HG02610 (cell line): ENCODE measurements around the gene OR5H6.
"Not testable (repeated sequence)": the region's sequence is repeated elsewhere in the genome, so short reads cannot be mapped to it uniquely, and the experiment has no call there.

Source experiments
- ATAC-seq: cut with Tn5 transposase; IDR thresholded peaks from one replicate; pipeline ENCODE4 v1.9.1; 2021; ENCODE audit warnings: mild to moderate bottlenecking, moderate library complexity; ENCODE audit not compliant: unreplicated experiment

OR5H6 gene

DNA sequence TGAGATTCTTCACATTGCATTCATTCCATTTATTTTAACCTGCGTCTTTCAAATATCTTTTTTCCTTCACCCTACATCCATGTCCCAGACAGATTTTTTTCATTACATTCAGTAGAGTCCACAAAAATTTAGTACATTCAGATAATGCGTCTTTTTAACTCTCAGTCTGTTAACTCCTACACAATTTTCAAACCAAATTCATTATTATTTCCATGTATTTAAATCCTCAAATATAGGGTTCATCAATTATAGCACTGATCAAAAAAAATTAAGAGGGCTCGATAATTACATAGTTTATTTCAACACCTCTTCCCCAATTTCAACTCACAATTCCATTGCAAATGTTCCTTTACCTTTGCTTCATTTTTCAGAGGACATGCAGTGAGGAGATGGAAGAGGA, at the start of gene OR5H6:
OR5H6 (plus strand) TSS at position 301 of the 400 bp plus-strand sequence; CDS start at position 390, 89 bp downstream.
- ATAC-seq: no peak

- ATAC-seq: no peak
These were observed 49.0 kb upstream of the OR5H6 start for GRCh38 chr3:98215051-98215450.

DNA sequence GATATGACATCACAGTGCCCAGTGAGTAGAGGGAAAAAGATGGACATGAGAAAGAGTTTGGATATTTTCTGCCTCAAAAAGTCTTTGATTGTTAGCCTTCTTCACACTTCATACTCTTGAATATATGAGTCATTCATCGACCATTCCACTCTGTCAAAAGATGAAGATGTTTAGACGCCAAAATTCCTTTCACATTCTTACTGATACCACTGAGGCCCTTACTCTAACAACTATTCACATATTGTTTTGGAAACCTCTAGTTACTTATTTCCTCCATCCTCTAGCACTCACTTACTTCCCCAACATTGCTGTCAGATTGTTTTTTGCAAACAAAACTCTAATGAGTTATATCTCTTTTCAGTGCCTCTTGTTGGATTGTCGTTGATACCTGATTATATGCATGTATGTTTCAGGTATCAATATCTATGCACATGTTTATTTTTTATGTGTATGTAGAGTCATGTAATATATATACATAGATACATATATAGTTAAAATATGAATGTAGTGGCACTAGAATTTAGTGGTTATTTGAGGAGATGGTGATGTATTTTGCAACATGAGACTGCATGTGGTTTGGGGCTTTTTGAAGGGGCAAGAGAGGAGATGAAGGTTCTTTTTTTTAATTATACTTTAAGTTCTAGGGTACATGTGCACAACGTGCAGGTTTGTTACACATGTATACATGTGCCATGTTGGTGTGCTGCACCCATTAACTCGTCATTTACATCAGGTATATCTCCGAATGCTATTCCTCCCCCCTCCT, 40.0 kb upstream of the OR5H6 start:
- no peak for ATAC-seq

DNA sequence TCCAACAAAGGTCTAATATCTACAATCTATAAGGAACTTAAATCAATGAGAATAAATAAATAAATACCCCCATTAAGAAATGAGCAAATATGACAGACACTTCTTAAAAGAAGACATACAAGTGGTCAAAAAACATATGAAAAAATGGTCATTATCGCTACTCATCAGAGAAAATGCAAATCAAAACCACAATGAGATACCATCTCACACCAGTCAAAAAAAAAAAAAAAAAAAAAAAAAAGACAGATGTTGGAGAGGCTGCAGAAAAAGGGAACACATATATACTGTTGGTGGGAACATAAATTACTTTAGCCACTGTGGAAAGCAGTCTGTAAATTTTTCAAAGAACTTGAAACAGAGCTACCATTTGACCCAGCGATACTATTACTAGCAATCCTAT, 31.6 kb upstream of the OR5H6 start:
- no peak for ATAC-seq

DNA sequence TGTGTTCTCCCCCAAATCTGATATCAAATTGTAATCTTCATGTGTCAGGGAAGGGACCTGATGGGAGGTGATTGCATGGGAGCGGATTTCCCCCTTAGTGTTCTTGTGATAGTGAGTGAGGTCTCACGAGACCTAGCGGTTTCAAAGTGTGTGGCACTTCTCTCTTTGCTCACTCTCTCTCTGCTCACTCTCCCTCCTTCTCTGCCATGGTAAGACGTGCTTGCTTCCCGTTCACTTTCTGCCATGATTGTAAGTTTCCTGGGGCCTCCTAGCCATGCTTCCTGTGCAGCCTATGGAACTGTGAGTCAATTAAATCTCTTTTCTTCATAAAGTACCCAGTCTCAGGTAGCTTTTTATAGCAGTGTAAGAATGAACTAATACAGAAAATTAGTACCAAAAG, 30.6 kb upstream of the OR5H6 start:
- no peak for ATAC-seq

- ATAC-seq: no peak
These were observed 23.9 kb upstream of the OR5H6 start for GRCh38 chr3:98240131-98240530.

- ATAC-seq: no peak
These were observed 21.9 kb upstream of the OR5H6 start for GRCh38 chr3:98242155-98242554.

DNA sequence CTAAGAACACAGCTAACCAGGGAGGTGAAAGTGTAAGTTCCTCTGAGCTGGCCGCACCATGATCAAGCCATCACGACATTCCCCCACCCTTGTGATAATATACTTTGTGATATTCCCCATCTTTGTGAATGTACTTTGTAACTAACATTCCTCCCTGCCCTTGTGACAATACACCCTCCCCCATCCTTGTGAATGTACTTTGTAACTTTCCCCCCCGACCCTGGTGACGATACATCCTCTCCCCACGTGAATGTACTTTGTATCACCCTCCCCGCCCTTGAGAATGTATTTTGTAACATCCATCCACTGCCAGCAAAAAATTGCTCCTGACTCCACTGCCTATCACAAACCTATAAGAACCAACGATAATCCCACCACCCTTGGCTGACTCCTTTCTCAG, 20.2 kb upstream of the OR5H6 start:
- no peak for ATAC-seq

DNA sequence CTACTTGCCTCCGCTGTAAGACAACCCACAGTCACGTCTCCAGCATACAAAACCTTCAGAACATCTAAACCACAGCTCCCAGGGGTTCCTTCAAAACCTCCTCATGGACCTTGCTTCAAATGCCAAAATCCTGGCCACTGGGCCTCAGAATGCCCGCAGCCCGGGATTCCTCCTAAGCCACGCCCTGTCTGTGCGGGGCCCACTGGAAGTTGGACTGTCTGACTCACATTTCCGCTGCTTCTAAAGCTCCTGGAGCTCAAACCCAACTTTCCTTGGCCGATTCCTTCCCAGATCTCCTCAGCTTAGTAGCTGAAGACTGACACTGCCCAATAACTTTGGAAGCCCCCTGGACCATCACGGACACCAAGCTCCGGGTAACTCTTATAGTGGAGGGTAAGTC, 17.9 kb upstream of the OR5H6 start:
- no peak for ATAC-seq

DNA sequence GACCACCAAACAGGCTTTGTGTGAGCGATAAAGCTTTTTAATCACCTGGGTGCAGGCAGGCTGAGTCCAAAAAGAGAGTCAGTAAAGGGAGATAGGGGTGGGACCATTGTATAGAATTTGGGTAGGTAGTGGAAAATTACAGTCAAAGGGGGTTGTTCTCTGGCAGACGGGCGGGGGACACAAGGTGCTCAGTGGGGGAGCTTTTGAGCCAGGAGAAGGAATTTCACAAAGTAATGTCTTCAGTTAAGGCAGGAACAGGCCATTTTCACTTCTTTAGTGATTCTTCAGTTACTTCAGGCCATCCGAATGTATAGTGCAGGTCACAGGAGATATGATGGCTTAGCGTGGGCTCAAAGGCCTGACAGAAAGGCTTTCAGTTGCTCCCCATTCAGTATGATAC, 8.0 kb upstream of the OR5H6 start:
- not testable (repeated sequence) for ATAC-seq

- ATAC-seq: no peak
These were observed 4.3 kb upstream of the OR5H6 start for GRCh38 chr3:98259707-98260106.

DNA sequence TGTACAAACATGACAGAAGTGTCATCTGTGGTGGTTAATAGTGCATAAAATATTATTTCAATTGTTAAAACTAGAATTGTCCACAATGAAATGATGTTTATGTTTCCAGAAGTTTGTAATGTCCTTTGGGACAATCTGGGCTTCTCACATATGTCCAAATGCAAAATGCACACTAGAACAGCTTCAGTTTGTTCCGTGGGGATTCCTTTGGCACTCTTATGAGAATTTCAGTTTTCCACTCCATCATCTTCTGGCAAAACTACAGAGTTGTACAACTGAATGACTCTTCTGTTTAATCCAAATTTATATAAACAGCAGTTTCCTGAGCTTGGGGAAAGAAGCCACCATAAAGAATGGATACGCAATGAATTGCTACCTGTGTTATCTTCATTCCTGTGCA, 2.0 kb upstream of the OR5H6 start:
- ATAC-seq: no peak

- no peak for ATAC-seq
These were observed 5.8 kb downstream of the OR5H6 start for GRCh38 chr3:98269846-98270245.

GRCh38 chr3:98272126-98272525, 8.1 kb downstream of the OR5H6 start:
- no peak for ATAC-seq

DNA sequence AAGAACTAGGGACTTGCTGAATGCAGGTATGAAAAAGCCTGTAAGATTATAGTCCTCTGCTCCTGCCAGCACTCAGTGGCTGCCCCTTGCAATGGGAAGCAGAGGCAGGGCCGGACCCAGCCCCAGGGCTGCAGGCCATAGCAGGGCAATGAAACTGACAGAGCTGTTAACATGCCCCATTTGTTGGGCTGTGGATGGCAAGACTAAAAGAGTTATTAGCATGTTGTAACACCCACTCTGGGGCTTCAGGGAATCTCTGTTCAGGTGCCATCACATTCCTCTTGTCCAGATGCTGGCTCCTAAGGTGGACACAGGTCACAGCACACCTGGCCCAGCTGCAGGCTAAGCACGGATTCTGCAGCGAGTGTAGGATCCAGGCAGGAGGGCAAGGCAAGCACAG, 10.9 kb downstream of the OR5H6 start:
- ATAC-seq: no peak

- ATAC-seq: no peak
These were observed 18.2 kb downstream of the OR5H6 start, which contains the start of gene OR5H2 for GRCh38 chr3:98282205-98282604. Gene OR5H2, plus strand, starts transcription at chr3:98282505. Its CDS starts 398 bp downstream, at chr3:98282903.

DNA sequence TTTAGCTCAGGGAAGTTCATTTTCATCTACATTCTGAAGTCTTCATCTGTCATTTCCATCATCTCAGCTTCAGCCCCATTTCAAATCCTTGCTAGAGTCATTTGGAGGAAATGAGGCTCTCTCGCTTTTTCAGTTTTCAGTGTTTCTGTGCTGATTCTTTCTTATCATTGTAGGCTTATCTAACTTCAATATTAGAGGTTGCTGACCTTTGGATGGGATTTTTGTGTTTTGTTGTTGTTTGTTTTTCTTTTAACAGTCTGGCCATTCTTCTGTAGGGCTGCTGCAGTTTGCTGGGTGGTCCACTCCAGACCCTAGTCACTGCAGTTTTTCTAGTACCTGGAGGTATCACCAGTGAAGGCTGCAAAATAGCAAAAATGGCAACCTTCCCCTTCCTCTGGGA, 26.9 kb downstream of the OR5H6 start:
- no peak for ATAC-seq

DNA sequence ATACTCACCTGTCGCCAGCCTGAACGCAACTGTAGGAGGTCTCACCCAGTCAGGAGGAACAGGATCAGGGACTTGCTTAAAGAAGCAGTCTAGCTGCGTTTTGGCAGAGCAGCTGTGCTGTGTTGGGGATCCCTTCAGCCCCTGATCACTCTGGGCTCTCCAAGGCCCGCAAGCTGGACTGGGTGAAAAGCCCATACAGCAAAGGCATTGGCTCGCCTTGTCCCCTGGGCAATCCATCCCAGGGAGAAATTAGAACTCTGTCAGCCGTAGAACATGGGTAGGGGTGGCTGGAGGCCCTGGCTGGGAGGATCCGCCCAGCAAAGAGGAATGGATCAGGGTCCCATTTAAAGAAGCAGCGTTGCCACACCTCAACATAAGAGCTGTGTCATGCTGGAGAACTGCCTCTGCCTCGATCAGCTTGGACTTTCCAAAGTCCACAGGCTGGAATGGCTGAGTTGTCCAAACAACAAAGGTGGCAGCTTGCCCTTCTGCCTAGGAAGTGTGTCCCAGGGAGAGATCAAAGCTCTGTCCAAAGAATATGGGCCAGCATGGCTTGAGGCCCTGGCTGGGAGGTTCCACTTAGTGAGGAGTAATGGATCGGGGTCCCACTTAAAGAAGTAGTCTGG, 27.4 kb downstream of the OR5H6 start:
- no peak for ATAC-seq
